Measurements from ENCODE around the gene KRT23. TPM values are rescaled to one million over a fixed set of nuclear protein-coding genes. Genes with fewer than 3 reads are reported as not detected.

Gene KRT23
- total and polyA plus RNA-seq, 4 donors: 0.33 to 1.2 (median 0.56) TPM; not detected in 1

GRCh38 chr17:40966848-40967247, 29.4 kb upstream of the KRT23 start, which contains the start of gene KRT39:
KRT39 (minus strand) TSS chr17:40966948; CDS start chr17:40966856, 92 bp downstream.
- Histone ChIP-seq H3K27me3 (ENCODE audit: control insufficient read depth, insufficient read depth, low read length) (no peaks in the 10 kb centered on the region), H3K27ac (ENCODE audit: low read depth, low read length) (no peak within 1 kb of the TSS), H3K9me3 (ENCODE audit: control insufficient read depth, insufficient read depth, low read length) (no peaks in the 10 kb centered on the region), H3K36me3 (ENCODE audit: control insufficient read depth, insufficient read depth, low read length) (no peaks in the 10 kb centered on the region), H3K4me1 (ENCODE audit: control insufficient read depth, insufficient read depth, low read length) (no peaks in the 10 kb centered on the region), H3K4me3 (ENCODE audit: low read depth, low read length) (no peak within 1 kb of the TSS)
- no peak for DNase-seq (ENCODE audit: low read depth in 4 of 6, low spot score in 6 of 6)
- WGBS (ENCODE audit: insufficient coverage): no CpG with 5 or more reads among the region's 1 CpG

DNA sequence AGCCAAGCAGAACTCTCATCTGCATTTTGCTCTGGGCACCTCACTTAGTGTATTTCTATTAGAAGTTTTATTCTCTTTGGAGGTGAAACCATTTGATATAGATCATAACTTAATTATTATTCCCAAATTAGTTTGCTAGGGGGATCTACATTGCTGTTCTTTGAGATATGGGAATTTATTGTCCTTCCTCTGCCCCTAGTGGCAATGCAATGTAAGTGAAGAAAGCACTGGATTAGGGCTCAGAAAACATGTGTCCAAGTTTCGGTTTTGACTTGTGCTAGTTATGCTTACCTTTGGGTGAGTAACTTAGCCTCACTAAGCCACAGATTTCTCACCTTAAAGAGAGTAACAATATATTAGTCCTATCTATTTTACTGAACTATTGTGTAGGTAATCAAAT, 26.4 kb upstream of the KRT23 start:
- Histone ChIP-seq H3K9me3 (ENCODE audit: control insufficient read depth, insufficient read depth, low read length) (no peaks in the 10 kb centered on the region), H3K4me1 (ENCODE audit: control insufficient read depth, insufficient read depth, low read length) (no peaks in the 10 kb centered on the region), H3K4me3 (ENCODE audit: low read depth, low read length) (no peak overlapping the region), H3K27me3 (ENCODE audit: control insufficient read depth, insufficient read depth, low read length) (no peaks in the 10 kb centered on the region), H3K36me3 (ENCODE audit: control insufficient read depth, insufficient read depth, low read length) (no peaks in the 10 kb centered on the region), H3K27ac (ENCODE audit: low read depth, low read length) (no peak overlapping the region)
- WGBS (ENCODE audit: insufficient coverage): no CpG with 5 or more reads among the region's 1 CpG
- DNase-seq (ENCODE audit: low read depth in 4 of 6, low spot score in 6 of 6): no peak

DNA sequence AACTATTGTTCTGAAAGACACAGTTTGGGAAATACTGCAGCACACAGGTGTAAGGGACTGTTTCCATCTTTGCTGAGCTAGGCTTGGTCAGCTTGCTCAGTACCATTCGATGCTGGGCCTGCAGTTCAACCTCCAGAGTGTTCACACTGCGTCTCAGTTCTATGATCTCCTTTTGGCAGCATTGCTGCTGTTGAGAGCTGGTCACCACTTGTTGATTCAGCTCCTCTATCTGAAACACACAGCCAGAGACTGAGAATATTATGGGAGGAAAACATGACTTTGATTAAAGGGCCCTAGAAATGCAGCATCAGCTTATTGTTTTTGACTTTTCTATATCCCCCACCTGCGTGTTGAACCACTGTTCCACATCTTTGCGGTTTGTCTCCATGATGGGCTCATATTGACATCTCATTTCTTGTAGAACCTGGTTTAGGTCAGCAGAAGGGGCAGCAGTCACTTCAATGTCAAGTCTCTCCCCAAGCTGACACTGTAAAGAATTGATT, 24.7 kb upstream of the KRT23 start:
- no peaks in the 10 kb centered on the region for H3K9me3 ChIP-seq (ENCODE audit: control insufficient read depth, insufficient read depth, low read length)
- no peak for DNase-seq (ENCODE audit: low read depth in 4 of 6, low spot score in 6 of 6)
- no peak overlapping the region for H3K27ac ChIP-seq (ENCODE audit: low read depth, low read length)
- H3K4me3 ChIP-seq (ENCODE audit: low read depth, low read length): no peak overlapping the region
- H3K4me1 ChIP-seq (ENCODE audit: control insufficient read depth, insufficient read depth, low read length): no peaks in the 10 kb centered on the region
- 90% methylated on average over 2 of the region's 4 CpGs for WGBS (ENCODE audit: insufficient coverage)
- no peaks in the 10 kb centered on the region for H3K27me3 ChIP-seq (ENCODE audit: control insufficient read depth, insufficient read depth, low read length)
- no peaks in the 10 kb centered on the region for H3K36me3 ChIP-seq (ENCODE audit: control insufficient read depth, insufficient read depth, low read length)

DNA sequence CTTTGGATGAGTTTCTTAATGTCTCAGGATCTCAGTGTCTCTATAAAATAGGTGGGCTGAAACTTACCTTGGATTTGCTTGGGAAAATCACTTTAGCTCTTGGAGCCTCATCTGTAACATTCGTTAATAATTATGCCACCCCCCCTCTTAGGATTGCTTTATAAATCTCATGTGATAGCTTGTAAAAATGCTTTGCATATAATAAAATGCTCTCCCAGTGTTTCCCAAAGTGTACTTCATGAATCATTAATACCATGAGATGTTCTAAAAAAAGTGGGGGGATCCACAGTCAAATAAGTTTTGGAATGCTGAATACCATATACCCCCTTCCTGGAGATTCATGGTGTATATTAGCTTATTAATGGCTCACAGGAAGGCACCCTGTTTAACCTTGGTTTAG, 24.1 kb upstream of the KRT23 start:
- Histone ChIP-seq H3K4me1 (ENCODE audit: control insufficient read depth, insufficient read depth, low read length) (no peaks in the 10 kb centered on the region), H3K27me3 (ENCODE audit: control insufficient read depth, insufficient read depth, low read length) (no peaks in the 10 kb centered on the region), H3K4me3 (ENCODE audit: low read depth, low read length) (no peak overlapping the region), H3K9me3 (ENCODE audit: control insufficient read depth, insufficient read depth, low read length) (no peaks in the 10 kb centered on the region), H3K36me3 (ENCODE audit: control insufficient read depth, insufficient read depth, low read length) (no peaks in the 10 kb centered on the region), H3K27ac (ENCODE audit: low read depth, low read length) (no peak overlapping the region)
- WGBS (ENCODE audit: insufficient coverage): no CpG with 5 or more reads among the region's 1 CpG
- no peak for DNase-seq (ENCODE audit: low read depth in 4 of 6, low spot score in 6 of 6)

DNA sequence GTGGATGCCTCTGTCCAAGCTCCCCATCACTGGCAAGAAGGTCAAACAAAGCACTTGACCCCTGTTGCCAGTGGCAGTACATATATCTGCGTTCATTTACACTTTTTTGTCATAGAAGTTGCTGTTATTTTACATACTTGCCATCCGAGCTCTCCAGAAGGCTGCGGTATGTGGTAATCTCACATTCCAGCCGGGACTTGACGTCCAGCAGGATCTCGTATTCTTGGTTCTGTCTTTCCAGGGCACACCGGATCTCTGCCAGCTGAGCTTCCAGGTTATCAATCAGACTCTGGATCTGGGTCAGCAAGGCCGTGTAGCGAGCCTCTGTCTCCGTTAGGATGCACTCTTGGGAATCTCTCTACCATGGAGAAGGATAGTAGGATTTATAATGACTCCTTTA, 22.7 kb upstream of the KRT23 start:
- WGBS (ENCODE audit: insufficient coverage): 96% methylated on average over 7 of the region's 10 CpGs
- Histone ChIP-seq H3K4me3 (ENCODE audit: low read depth, low read length) (no peak overlapping the region), H3K27me3 (ENCODE audit: control insufficient read depth, insufficient read depth, low read length) (no peaks in the 10 kb centered on the region), H3K9me3 (ENCODE audit: control insufficient read depth, insufficient read depth, low read length) (no peaks in the 10 kb centered on the region), H3K4me1 (ENCODE audit: control insufficient read depth, insufficient read depth, low read length) (no peaks in the 10 kb centered on the region), H3K36me3 (ENCODE audit: control insufficient read depth, insufficient read depth, low read length) (no peaks in the 10 kb centered on the region), H3K27ac (ENCODE audit: low read depth, low read length) (no peak overlapping the region)
- no peak for DNase-seq (ENCODE audit: low read depth in 4 of 6, low spot score in 6 of 6)

DNA sequence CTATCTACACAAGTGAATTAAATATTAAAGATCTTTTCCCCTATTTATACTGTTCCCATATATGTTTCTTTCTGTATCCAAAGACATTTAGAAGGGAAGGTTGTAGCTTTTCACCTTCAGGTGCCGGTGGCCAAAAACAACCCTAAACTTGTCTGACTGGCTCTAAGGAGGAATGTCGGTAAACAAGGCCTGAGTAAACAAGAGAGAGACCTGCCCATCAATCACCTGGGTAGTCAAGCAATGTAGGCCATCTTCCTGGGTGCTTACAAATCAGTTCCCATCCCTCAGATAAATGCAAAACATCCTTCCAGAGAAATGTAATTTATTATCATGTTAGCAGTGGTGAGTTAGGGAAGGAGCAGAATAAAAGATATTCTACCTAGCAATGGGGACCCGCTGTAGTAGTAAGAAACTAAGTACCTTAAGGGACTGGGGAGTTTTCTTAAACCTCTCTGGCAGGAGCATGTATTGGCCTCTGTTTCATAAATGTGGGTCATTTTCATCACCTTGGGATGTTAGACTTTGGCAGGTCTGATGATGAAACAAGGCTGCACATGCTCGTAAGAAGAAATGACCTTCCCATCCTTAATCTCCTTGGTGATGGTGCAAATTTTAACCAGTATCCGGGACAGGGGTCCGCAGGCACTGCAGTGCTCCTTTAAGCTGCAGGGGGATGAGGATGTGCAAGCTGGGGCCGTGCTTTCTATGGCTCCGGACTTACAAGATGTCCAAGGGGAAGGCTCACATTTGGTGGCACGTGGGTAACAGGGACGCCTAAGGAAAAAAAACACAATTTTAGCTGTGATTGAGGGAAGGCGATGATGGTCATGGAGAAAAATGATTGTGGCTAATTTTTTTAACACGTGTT, 20.9 kb upstream of the KRT23 start:
- Histone ChIP-seq H3K9me3 (ENCODE audit: control insufficient read depth, insufficient read depth, low read length) (no peaks in the 10 kb centered on the region), H3K27me3 (ENCODE audit: control insufficient read depth, insufficient read depth, low read length) (no peaks in the 10 kb centered on the region), H3K4me3 (ENCODE audit: low read depth, low read length) (no peak overlapping the region), H3K27ac (ENCODE audit: low read depth, low read length) (no peak overlapping the region), H3K4me1 (ENCODE audit: control insufficient read depth, insufficient read depth, low read length) (no peaks in the 10 kb centered on the region), H3K36me3 (ENCODE audit: control insufficient read depth, insufficient read depth, low read length) (no peaks in the 10 kb centered on the region)
- no peak for DNase-seq (ENCODE audit: low read depth in 4 of 6, low spot score in 6 of 6)
- 79% methylated on average over 8 of the region's 12 CpGs for WGBS (ENCODE audit: insufficient coverage)

DNA sequence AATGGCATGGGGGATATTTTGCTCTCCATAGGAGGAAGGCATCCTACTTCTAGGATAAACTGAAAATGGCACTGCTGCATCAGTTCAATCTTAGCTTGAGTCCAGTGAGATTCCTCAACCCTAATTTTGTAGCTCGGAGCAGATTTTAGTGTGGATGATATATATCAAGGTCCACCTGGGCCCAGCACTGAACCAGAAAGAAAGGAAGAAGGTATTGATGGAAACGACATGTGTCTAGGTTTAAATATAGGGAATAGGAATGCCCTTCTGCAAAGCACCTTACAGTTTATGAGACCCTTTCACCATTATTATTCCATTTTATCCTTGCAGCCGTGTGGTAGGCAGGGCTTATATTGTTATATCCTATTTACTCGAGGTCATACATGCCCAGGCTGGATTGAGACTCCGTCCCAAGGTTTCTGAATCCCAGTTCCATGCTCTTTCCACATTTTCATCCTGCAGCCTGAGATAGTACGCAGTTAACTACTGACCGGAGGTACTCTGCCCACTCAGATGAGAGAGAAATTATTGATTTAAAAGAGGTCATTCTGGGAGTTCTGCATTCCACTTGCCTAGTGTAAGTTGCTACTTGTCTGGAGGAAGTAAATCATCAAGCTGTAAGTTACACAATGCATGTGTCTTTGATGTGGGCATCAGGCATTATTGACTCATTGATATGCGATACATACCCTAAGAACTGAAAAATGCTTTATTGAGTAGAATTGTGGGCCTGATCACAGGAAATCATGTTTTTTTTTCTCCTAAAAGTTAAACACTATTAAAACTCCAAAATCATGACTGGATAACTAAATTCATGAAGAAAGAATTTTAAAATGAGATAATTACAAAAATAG, 19.2 kb upstream of the KRT23 start:
- Histone ChIP-seq H3K4me1 (ENCODE audit: control insufficient read depth, insufficient read depth, low read length) (no peaks in the 10 kb centered on the region), H3K27me3 (ENCODE audit: control insufficient read depth, insufficient read depth, low read length) (no peaks in the 10 kb centered on the region), H3K36me3 (ENCODE audit: control insufficient read depth, insufficient read depth, low read length) (no peaks in the 10 kb centered on the region), H3K9me3 (ENCODE audit: control insufficient read depth, insufficient read depth, low read length) (no peaks in the 10 kb centered on the region), H3K4me3 (ENCODE audit: low read depth, low read length) (no peak overlapping the region), H3K27ac (ENCODE audit: low read depth, low read length) (no peak overlapping the region)
- no peak for DNase-seq (ENCODE audit: low read depth in 4 of 6, low spot score in 6 of 6)
- 60% methylated on average over 1 of the region's 8 CpGs for WGBS (ENCODE audit: insufficient coverage)

GRCh38 chr17:40953881-40954280, 16.4 kb upstream of the KRT23 start:
- Histone ChIP-seq H3K36me3 (ENCODE audit: control insufficient read depth, insufficient read depth, low read length) (no peaks in the 10 kb centered on the region), H3K27me3 (ENCODE audit: control insufficient read depth, insufficient read depth, low read length) (no peaks in the 10 kb centered on the region), H3K27ac (ENCODE audit: low read depth, low read length) (no peak overlapping the region), H3K4me1 (ENCODE audit: control insufficient read depth, insufficient read depth, low read length) (peaks cover 4% of the 10 kb centered on the region), H3K9me3 (ENCODE audit: control insufficient read depth, insufficient read depth, low read length) (no peaks in the 10 kb centered on the region), H3K4me3 (ENCODE audit: low read depth, low read length) (no peak overlapping the region)
- DNase-seq (ENCODE audit: low read depth in 4 of 6, low spot score in 6 of 6): no peak
- WGBS (ENCODE audit: insufficient coverage): 100% methylated on average over 1 of the region's 2 CpGs

DNA sequence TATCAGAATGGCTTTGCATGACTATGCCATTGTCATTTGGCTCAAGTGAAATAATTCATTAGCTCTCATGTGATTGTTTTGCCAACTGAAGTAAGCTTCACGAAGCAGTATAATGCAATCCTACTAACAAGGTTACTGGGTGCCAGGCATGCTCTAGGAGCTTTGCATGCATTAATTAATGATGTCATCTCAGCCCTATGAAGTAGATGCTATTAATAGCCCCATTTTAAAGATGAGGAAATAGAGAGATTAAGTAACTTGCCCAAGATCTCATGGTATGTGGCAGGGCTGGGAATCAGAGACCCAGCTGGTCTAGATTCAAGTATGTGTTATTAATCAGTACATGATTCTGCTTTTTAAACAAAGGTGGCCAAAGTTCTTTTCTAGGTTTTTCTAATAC, 15.2 kb upstream of the KRT23 start:
- H3K9me3 ChIP-seq (ENCODE audit: control insufficient read depth, insufficient read depth, low read length): no peaks in the 10 kb centered on the region
- no peak for DNase-seq (ENCODE audit: low read depth in 4 of 6, low spot score in 6 of 6)
- H3K4me1 ChIP-seq (ENCODE audit: control insufficient read depth, insufficient read depth, low read length): peaks cover 4% of the 10 kb centered on the region
- H3K27ac ChIP-seq (ENCODE audit: low read depth, low read length): no peak overlapping the region
- no peaks in the 10 kb centered on the region for H3K36me3 ChIP-seq (ENCODE audit: control insufficient read depth, insufficient read depth, low read length)
- H3K4me3 ChIP-seq (ENCODE audit: low read depth, low read length): no peak overlapping the region
- no peaks in the 10 kb centered on the region for H3K27me3 ChIP-seq (ENCODE audit: control insufficient read depth, insufficient read depth, low read length)
- WGBS (ENCODE audit: insufficient coverage): no CpG with 5 or more reads among the region's 1 CpG
